NCI-H2081 (cell line): ENCODE results near the gene TRAK2.
"Not testable (repeated sequence)": the region's sequence is repeated elsewhere in the genome, so short reads cannot be mapped to it uniquely, and the experiment has no call there.

Experiments
- DNase-seq, 2 experiments: peaks; one replicate each; lab custom pipeline; 2025; lab: John Stamatoyannopoulos, UW

The TRAK2 gene

GRCh38 chr2:201452058-201452921 is 1.0 kb upstream of the TRAK2 start:
- no peak for DNase-seq

- DNase-seq: peak in 1 of 2 experiments; percentile 59
These were observed 335 bp downstream of the TRAK2 start for GRCh38 chr2:201450954-201451291.

- DNase-seq: no peak
These were observed 2.6 kb downstream of the TRAK2 start for GRCh38 chr2:201448701-201449100.

GRCh38 chr2:201448061-201448460 is 3.2 kb downstream of the TRAK2 start:
- DNase-seq: no peak

- DNase-seq: no peak
These were observed 4.2 kb downstream of the TRAK2 start for GRCh38 chr2:201447086-201447485.

GRCh38 chr2:201444746-201445465 is 6.4 kb downstream of the TRAK2 start:
- DNase-seq: no peak

- DNase-seq: no peak
These were observed 9.8 kb downstream of the TRAK2 start for GRCh38 chr2:201441409-201441808.

- peak; percentile 18 to 68 for DNase-seq
These were observed 11.1 kb downstream of the TRAK2 start for GRCh38 chr2:201440182-201440581.

- not testable (repeated sequence) for DNase-seq
These were observed 11.8 kb downstream of the TRAK2 start for GRCh38 chr2:201439336-201439922.

- DNase-seq: no peak
These were observed 15.1 kb downstream of the TRAK2 start for GRCh38 chr2:201436141-201436540.

- DNase-seq: no peak
These were observed 17.8 kb downstream of the TRAK2 start for GRCh38 chr2:201433394-201433995.

GRCh38 chr2:201432621-201433393 is 18.5 kb downstream of the TRAK2 start:
- DNase-seq: no peak

GRCh38 chr2:201432038-201432620 is 19.1 kb downstream of the TRAK2 start:
- DNase-seq: no peak

GRCh38 chr2:201430839-201431238 is 20.4 kb downstream of the TRAK2 start:
- no peak for DNase-seq

GRCh38 chr2:201430322-201430721 is 20.9 kb downstream of the TRAK2 start:
- DNase-seq: not testable (repeated sequence)

- DNase-seq: not testable (repeated sequence)
These were observed 21.4 kb downstream of the TRAK2 start for GRCh38 chr2:201429835-201430234.

- not testable (repeated sequence) for DNase-seq
These were observed 22.9 kb downstream of the TRAK2 start for GRCh38 chr2:201428366-201428765.

- DNase-seq: no peak
These were observed 25.3 kb downstream of the TRAK2 start for GRCh38 chr2:201425952-201426351.

GRCh38 chr2:201420442-201421113 is 30.7 kb downstream of the TRAK2 start:
- DNase-seq: no peak

GRCh38 chr2:201419986-201420385 is 31.3 kb downstream of the TRAK2 start:
- no peak for DNase-seq
